ENCODE measurements around the gene PDF. TPM values are rescaled to one million over a fixed set of nuclear protein-coding genes. Genes with fewer than 3 reads are reported as not detected.

PDF gene
- total RNA-seq, 1 donor from 2014 or later: 12.0 TPM

- DNase-seq: no peak
- H3K9me3 Mint-ChIP-seq (ENCODE audit: unreplicated experiment): peaks cover 7% of the 10 kb centered on the region
- H3K36me3 Mint-ChIP-seq (ENCODE audit: unreplicated experiment): peaks cover 10% of the 10 kb centered on the region
- peaks cover 6% of the 10 kb centered on the region for H3K27me3 Mint-ChIP-seq (ENCODE audit: unreplicated experiment)
- no peak for TF ChIP-seq CTCF (IDR thresholded peaks at IDR 0.05; ENCODE audit: partially characterized antibody, unreplicated experiment)
- peaks cover 8% of the 10 kb centered on the region for H3K4me1 Mint-ChIP-seq (ENCODE audit: low read depth, unreplicated experiment)
- H3K4me3 Mint-ChIP-seq (ENCODE audit: unreplicated experiment): no peak overlapping the region
- no peak overlapping the region for H3K27ac Mint-ChIP-seq (ENCODE audit: unreplicated experiment)
Measured at GRCh38 chr16:69318911-69319289, 11.5 kb downstream of the PDF start.

- no peak for TF ChIP-seq CTCF (IDR thresholded peaks at IDR 0.05; ENCODE audit: partially characterized antibody, unreplicated experiment)
- no peak overlapping the region for H3K27ac Mint-ChIP-seq (ENCODE audit: unreplicated experiment)
- peaks cover 9% of the 10 kb centered on the region for H3K27me3 Mint-ChIP-seq (ENCODE audit: unreplicated experiment)
- H3K4me1 Mint-ChIP-seq (ENCODE audit: low read depth, unreplicated experiment): peaks cover 10% of the 10 kb centered on the region
- H3K36me3 Mint-ChIP-seq (ENCODE audit: unreplicated experiment): peaks cover 10% of the 10 kb centered on the region
- H3K4me3 Mint-ChIP-seq (ENCODE audit: unreplicated experiment): no peak overlapping the region
- H3K9me3 Mint-ChIP-seq (ENCODE audit: unreplicated experiment): peaks cover 7% of the 10 kb centered on the region
- no peak for DNase-seq
Measured at GRCh38 chr16:69318177-69318910, 12.0 kb downstream of the PDF start.

- no peak for DNase-seq
- H3K27ac Mint-ChIP-seq (ENCODE audit: unreplicated experiment): peak overlapping the region; percentile 83
- H3K9me3 Mint-ChIP-seq (ENCODE audit: unreplicated experiment): peaks cover 11% of the 10 kb centered on the region
- H3K27me3 Mint-ChIP-seq (ENCODE audit: unreplicated experiment): peaks cover 10% of the 10 kb centered on the region
- H3K36me3 Mint-ChIP-seq (ENCODE audit: unreplicated experiment): peaks cover 7% of the 10 kb centered on the region
- H3K4me3 Mint-ChIP-seq (ENCODE audit: unreplicated experiment): no peak overlapping the region
- peaks cover 9% of the 10 kb centered on the region for H3K4me1 Mint-ChIP-seq (ENCODE audit: low read depth, unreplicated experiment)
- no peak for TF ChIP-seq CTCF (IDR thresholded peaks at IDR 0.05; ENCODE audit: partially characterized antibody, unreplicated experiment)
Measured at GRCh38 chr16:69316595-69317034, 13.8 kb downstream of the PDF start.

GRCh38 chr16:69315486-69316311, 14.7 kb downstream of the PDF start:
- Mint-ChIP-seq H3K36me3 (ENCODE audit: unreplicated experiment) (peaks cover 4% of the 10 kb centered on the region), H3K27me3 (ENCODE audit: unreplicated experiment) (peaks cover 10% of the 10 kb centered on the region), H3K27ac (ENCODE audit: unreplicated experiment) (peak overlapping the region; percentile 83), H3K9me3 (ENCODE audit: unreplicated experiment) (peaks cover 12% of the 10 kb centered on the region), H3K4me1 (ENCODE audit: low read depth, unreplicated experiment) (peaks cover 8% of the 10 kb centered on the region), H3K4me3 (ENCODE audit: unreplicated experiment) (peak overlapping the region; percentile 52)
- no peak for DNase-seq
- no peak for TF ChIP-seq CTCF (IDR thresholded peaks at IDR 0.05; ENCODE audit: partially characterized antibody, unreplicated experiment)

- H3K4me3 Mint-ChIP-seq (ENCODE audit: unreplicated experiment): no peak overlapping the region
- no peak overlapping the region for H3K27ac Mint-ChIP-seq (ENCODE audit: unreplicated experiment)
- H3K36me3 Mint-ChIP-seq (ENCODE audit: unreplicated experiment): peaks cover 3% of the 10 kb centered on the region
- DNase-seq: no peak
- H3K9me3 Mint-ChIP-seq (ENCODE audit: unreplicated experiment): peaks cover 14% of the 10 kb centered on the region
- TF ChIP-seq CTCF (IDR thresholded peaks at IDR 0.05; ENCODE audit: partially characterized antibody, unreplicated experiment): no peak
- peaks cover 15% of the 10 kb centered on the region for H3K27me3 Mint-ChIP-seq (ENCODE audit: unreplicated experiment)
- H3K4me1 Mint-ChIP-seq (ENCODE audit: low read depth, unreplicated experiment): peaks cover 12% of the 10 kb centered on the region
Measured at GRCh38 chr16:69314534-69314933, 15.9 kb downstream of the PDF start.

All from glutamatergic neuron (in vitro differentiated cells).